Osteoblast (primary cell): ENCODE data around the gene SMAP1. TPM values are rescaled to one million over a fixed set of nuclear protein-coding genes. Genes with fewer than 3 reads are reported as not detected.

ENCODE experiments used
- DNase-seq: peaks from one replicate; pipeline ENCODE4 v3.0.0; 2011; ENCODE audit warnings: low spot score, mixed read lengths; ENCODE audit not compliant: insufficient read length; ENCODE audit errors: missing footprints
- H2AFZ ChIP-seq: 2 replicates; pipeline ENCODE4 v1.6.0; 2011; ENCODE audit warnings: mild to moderate bottlenecking, low read length
- H3K27ac ChIP-seq: 2 replicates; pipeline ENCODE4 v1.5.1; 2011; ENCODE audit warnings: mild to moderate bottlenecking, low read depth, low read length, moderate library complexity
- H3K27me3 ChIP-seq: 2 replicates; pipeline ENCODE4 v1.6.0; 2012; ENCODE audit warnings: mild to moderate bottlenecking, control low read depth, inconsistent platforms, low read length, moderate library complexity; ENCODE audit not compliant: insufficient read depth
- H3K36me3 ChIP-seq: 2 replicates; pipeline ENCODE4 v1.5.1; 2011; ENCODE audit warnings: mild to moderate bottlenecking, low read length, control low read depth, moderate library complexity; ENCODE audit not compliant: insufficient read depth
- H3K4me1 ChIP-seq: 2 replicates; pipeline ENCODE4 v1.5.1; 2011; ENCODE audit warnings: mild to moderate bottlenecking, low read length, control low read depth, moderate library complexity; ENCODE audit not compliant: insufficient read depth
- H3K4me2 ChIP-seq: 2 replicates; pipeline ENCODE4 v1.6.0; 2011; ENCODE audit warnings: mild to moderate bottlenecking, low read length; ENCODE audit not compliant: insufficient read depth
- H3K4me3 ChIP-seq: fragments of 200-600 bp; sonication (generic); 3 replicates; pipeline ENCODE4 v1.5.1; 2012; ENCODE audit warnings: mild to moderate bottlenecking, low read length, inconsistent platforms; ENCODE audit not compliant: insufficient read depth
- H3K79me2 ChIP-seq: 2 replicates; pipeline ENCODE4 v1.6.0; 2012; ENCODE audit warnings: mild to moderate bottlenecking, low read length, control low read depth, inconsistent platforms; ENCODE audit not compliant: insufficient read depth
- H3K9me3 ChIP-seq: 2 replicates; pipeline ENCODE4 v1.5.1; 2011; ENCODE audit warnings: low read depth, low read length, control low read depth
- H4K20me1 ChIP-seq: 2 replicates; pipeline ENCODE4 v1.6.0; 2012; ENCODE audit warnings: mild to moderate bottlenecking, low read length, control low read depth; ENCODE audit not compliant: insufficient read depth
- total RNA-seq: library from RNA; depleted of rRNA; stranded (reverse); fragments of >200 nt; gene quantifications from 2 replicates; pipeline ENCODE4 v1.2.3, GENCODE V29; 2012
- TF ChIP-seq, protein P1 (sequence below): IDR thresholded peaks from 2 replicates; pipeline ENCODE4 v1.5.1; 2011; ENCODE audit warnings: mild to moderate bottlenecking, low read depth, low read length, moderate library complexity; ENCODE audit errors: extremely low read depth

The SMAP1 gene
- total RNA-seq, 1 donor, result 33.7 TPM

GRCh38 chr6:70905742-70906141 lies 238.1 kb downstream of the SMAP1 start:
- Histone ChIP-seq H3K27me3 (no peaks in the 10 kb centered on the region), H3K4me3 (no peak overlapping the region), H3K79me2 (no peaks in the 10 kb centered on the region), H4K20me1 (no peaks in the 10 kb centered on the region), H3K9me3 (no peaks in the 10 kb centered on the region), H3K27ac (no peak overlapping the region), H3K4me2 (no peak overlapping the region), H2AFZ (no peak overlapping the region), H3K36me3 (no peaks in the 10 kb centered on the region), H3K4me1 (no peaks in the 10 kb centered on the region)
- DNase-seq, result no peak
- TF ChIP-seq, protein P1, sequence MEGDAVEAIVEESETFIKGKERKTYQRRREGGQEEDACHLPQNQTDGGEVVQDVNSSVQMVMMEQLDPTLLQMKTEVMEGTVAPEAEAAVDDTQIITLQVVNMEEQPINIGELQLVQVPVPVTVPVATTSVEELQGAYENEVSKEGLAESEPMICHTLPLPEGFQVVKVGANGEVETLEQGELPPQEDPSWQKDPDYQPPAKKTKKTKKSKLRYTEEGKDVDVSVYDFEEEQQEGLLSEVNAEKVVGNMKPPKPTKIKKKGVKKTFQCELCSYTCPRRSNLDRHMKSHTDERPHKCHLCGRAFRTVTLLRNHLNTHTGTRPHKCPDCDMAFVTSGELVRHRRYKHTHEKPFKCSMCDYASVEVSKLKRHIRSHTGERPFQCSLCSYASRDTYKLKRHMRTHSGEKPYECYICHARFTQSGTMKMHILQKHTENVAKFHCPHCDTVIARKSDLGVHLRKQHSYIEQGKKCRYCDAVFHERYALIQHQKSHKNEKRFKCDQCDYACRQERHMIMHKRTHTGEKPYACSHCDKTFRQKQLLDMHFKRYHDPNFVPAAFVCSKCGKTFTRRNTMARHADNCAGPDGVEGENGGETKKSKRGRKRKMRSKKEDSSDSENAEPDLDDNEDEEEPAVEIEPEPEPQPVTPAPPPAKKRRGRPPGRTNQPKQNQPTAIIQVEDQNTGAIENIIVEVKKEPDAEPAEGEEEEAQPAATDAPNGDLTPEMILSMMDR, result no peak

Other genes starting within 250 kb of the SMAP1 start
- gene SDHAF4, start 101.0 kb upstream of the SMAP1 start, total RNA-seq, result 6.9 and 7.1 TPM in 2 replicates